ENCODE measurements around the gene PLCB4.

The PLCB4 gene

GRCh38 chr20:9200196-9200595, 131.3 kb downstream of the PLCB4 start:
- TF ChIP-seq SIN3A (IDR thresholded peaks at IDR 0.05; ENCODE audit: borderline replicate concordance, insufficient read depth, low read length) = no peak
- no peak for TF ChIP-seq FOXP2 (optimal IDR thresholded peaks at IDR 0.05; ENCODE audit: borderline replicate concordance, extremely low read depth, extremely low read length, insufficient read depth)
- TF ChIP-seq, protein P1, sequence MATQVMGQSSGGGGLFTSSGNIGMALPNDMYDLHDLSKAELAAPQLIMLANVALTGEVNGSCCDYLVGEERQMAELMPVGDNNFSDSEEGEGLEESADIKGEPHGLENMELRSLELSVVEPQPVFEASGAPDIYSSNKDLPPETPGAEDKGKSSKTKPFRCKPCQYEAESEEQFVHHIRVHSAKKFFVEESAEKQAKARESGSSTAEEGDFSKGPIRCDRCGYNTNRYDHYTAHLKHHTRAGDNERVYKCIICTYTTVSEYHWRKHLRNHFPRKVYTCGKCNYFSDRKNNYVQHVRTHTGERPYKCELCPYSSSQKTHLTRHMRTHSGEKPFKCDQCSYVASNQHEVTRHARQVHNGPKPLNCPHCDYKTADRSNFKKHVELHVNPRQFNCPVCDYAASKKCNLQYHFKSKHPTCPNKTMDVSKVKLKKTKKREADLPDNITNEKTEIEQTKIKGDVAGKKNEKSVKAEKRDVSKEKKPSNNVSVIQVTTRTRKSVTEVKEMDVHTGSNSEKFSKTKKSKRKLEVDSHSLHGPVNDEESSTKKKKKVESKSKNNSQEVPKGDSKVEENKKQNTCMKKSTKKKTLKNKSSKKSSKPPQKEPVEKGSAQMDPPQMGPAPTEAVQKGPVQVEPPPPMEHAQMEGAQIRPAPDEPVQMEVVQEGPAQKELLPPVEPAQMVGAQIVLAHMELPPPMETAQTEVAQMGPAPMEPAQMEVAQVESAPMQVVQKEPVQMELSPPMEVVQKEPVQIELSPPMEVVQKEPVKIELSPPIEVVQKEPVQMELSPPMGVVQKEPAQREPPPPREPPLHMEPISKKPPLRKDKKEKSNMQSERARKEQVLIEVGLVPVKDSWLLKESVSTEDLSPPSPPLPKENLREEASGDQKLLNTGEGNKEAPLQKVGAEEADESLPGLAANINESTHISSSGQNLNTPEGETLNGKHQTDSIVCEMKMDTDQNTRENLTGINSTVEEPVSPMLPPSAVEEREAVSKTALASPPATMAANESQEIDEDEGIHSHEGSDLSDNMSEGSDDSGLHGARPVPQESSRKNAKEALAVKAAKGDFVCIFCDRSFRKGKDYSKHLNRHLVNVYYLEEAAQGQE (IDR thresholded peaks at IDR 0.05; ENCODE audit: insufficient read depth in 1 of 2, low read depth in 2 of 2, low read length in 2 of 2) = no peak
- no peak for TF ChIP-seq TAF1 (IDR thresholded peaks at IDR 0.05; ENCODE audit: borderline replicate concordance, insufficient read depth, low read length)
- no peak for TF ChIP-seq POLR2AphosphoS5 (IDR thresholded peaks at IDR 0.05; ENCODE audit: low read depth, low read length)

DNA sequence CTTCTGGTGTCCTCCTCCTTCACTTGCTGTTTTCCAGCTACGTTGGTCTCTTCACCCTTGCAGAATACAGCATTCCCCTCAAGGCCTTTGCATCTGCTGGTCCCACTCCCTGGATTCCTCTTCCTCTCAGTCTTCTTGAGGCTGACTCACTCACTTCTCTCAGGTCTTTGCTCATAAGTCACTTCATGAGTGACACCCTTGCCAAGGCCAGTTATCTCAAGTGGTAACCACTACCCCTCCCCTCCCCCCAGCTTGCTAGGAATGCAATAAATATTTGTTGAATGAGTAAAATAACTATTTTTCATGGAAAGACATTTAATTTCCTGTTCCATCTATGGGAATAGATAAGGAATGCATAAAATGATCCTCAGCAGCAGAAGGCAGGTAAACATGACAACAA, 131.7 kb downstream of the PLCB4 start:
- TF ChIP-seq POLR2AphosphoS5 (IDR thresholded peaks at IDR 0.05; ENCODE audit: low read depth, low read length) = no peak
- no peak for TF ChIP-seq SIN3A (IDR thresholded peaks at IDR 0.05; ENCODE audit: borderline replicate concordance, insufficient read depth, low read length)
- TF ChIP-seq, protein P1 (IDR thresholded peaks at IDR 0.05; ENCODE audit: insufficient read depth in 1 of 2, low read depth in 2 of 2, low read length in 2 of 2) = no peak
- no peak for TF ChIP-seq TAF1 (IDR thresholded peaks at IDR 0.05; ENCODE audit: borderline replicate concordance, insufficient read depth, low read length)
- no peak for TF ChIP-seq FOXP2 (optimal IDR thresholded peaks at IDR 0.05; ENCODE audit: borderline replicate concordance, extremely low read depth, extremely low read length, insufficient read depth)

DNA sequence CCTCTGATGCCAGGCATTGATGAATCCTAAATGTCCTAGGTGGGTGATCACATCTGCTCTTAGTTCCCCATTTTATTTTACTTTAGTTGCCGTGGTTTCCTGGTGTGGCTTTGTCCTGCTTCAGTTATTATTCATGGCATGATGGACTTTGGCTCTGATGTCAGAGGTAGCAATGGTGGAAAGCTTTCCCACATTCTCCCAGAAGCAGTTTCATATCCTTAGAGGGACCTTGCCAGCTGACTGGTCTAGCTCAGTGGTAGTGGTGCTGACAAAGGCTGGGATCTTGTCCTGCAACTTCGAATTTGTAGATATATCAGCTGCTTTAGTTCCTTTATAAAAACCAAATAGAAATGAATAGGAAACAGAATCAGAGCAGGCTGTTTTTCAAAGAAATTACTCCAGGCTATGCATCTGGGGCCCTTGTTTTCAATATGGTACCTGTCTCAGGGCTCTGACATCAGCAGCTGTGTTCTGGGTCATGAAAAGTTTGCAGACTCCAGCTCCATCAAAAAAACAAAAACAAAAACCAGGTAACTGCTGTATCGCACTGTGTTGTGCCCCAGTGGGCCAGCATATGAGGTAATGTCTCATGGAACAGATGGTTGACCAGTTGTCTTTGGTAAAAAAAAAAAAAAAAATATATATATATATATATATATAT, 133.7 kb downstream of the PLCB4 start:
- TF ChIP-seq TAF1 (IDR thresholded peaks at IDR 0.05; ENCODE audit: borderline replicate concordance, insufficient read depth, low read length) (no peak), POLR2AphosphoS5 (IDR thresholded peaks at IDR 0.05; ENCODE audit: low read depth, low read length) (no peak), FOXP2 (optimal IDR thresholded peaks at IDR 0.05; ENCODE audit: borderline replicate concordance, extremely low read depth, extremely low read length, insufficient read depth) (no peak), SIN3A (IDR thresholded peaks at IDR 0.05; ENCODE audit: borderline replicate concordance, insufficient read depth, low read length) (no peak)
- TF ChIP-seq, protein P1 (IDR thresholded peaks at IDR 0.05; ENCODE audit: insufficient read depth in 1 of 2, low read depth in 2 of 2, low read length in 2 of 2) = no peak

GRCh38 chr20:9203081-9203447, 134.2 kb downstream of the PLCB4 start:
- TF ChIP-seq SIN3A (IDR thresholded peaks at IDR 0.05; ENCODE audit: borderline replicate concordance, insufficient read depth, low read length) (no peak), TAF1 (IDR thresholded peaks at IDR 0.05; ENCODE audit: borderline replicate concordance, insufficient read depth, low read length) (no peak), FOXP2 (optimal IDR thresholded peaks at IDR 0.05; ENCODE audit: borderline replicate concordance, extremely low read depth, extremely low read length, insufficient read depth) (no peak), POLR2AphosphoS5 (IDR thresholded peaks at IDR 0.05; ENCODE audit: low read depth, low read length) (no peak)
- TF ChIP-seq, protein P1 (IDR thresholded peaks at IDR 0.05; ENCODE audit: insufficient read depth in 1 of 2, low read depth in 2 of 2, low read length in 2 of 2) = no peak

Measured in PFSK-1 (cell line).